HepG2 (cell line): Measurements from ENCODE around the gene LRRIQ4. TPM values are rescaled to one million over a fixed set of nuclear protein-coding genes. Genes with fewer than 3 reads are reported as not detected.

Experiments
- ATF1 ChIP-seq: IDR thresholded peaks from 2 replicates; pipeline ENCODE4 v1.6.1; 2016; ENCODE audit warnings: mild to moderate bottlenecking, control low read depth
- BCL6 ChIP-seq: IDR thresholded peaks from 2 replicates; pipeline ENCODE4 v1.6.1; 2016; ENCODE audit warnings: missing genetic modification reagents, missing compliant biosample characterization
- DMAP1 ChIP-seq: IDR thresholded peaks from 2 replicates; pipeline ENCODE4 v1.6.1; 2016
- GATAD2A ChIP-seq: IDR thresholded peaks from 2 replicates; pipeline ENCODE4 v1.6.1; 2016
- HOXA7 ChIP-seq: sonication (generic); formaldehyde crosslinking; IDR thresholded peaks from 2 replicates; pipeline ENCODE4 v1.8.1; 2022; ENCODE audit warnings: mild to moderate bottlenecking, missing genetic modification reagents, moderate library complexity
- KLF11 ChIP-seq: IDR thresholded peaks from 2 replicates; pipeline ENCODE4 v1.6.1; 2016; ENCODE audit warnings: missing compliant biosample characterization
- KLF12 ChIP-seq: sonication (generic); formaldehyde crosslinking; IDR thresholded peaks from 2 replicates; pipeline ENCODE4 v1.4.0; 2020; ENCODE audit warnings: missing genetic modification reagents, borderline replicate concordance
- RFX1 ChIP-seq: fragments of 450-650 bp; IDR thresholded peaks from 2 replicates; pipeline ENCODE4 v1.6.1; 2017
- SIX4 ChIP-seq: sonication (generic); formaldehyde crosslinking; IDR thresholded peaks from 2 replicates; pipeline ENCODE4 v1.4.0; 2020; ENCODE audit warnings: missing genetic modification reagents
- SMAD9 ChIP-seq: sonication (generic); formaldehyde crosslinking; IDR thresholded peaks from 2 replicates; pipeline ENCODE4 v1.5.1; 2020; ENCODE audit warnings: mild to moderate bottlenecking, missing genetic modification reagents
- SP140L ChIP-seq: sonication (generic); formaldehyde crosslinking; IDR thresholded peaks from 2 replicates; pipeline ENCODE4 v1.4.0; 2020; ENCODE audit warnings: missing genetic modification reagents, borderline replicate concordance
- ZBTB1 ChIP-seq: sonication (generic); formaldehyde crosslinking; IDR thresholded peaks from 2 replicates; pipeline ENCODE4 v1.4.0; 2020; ENCODE audit warnings: missing genetic modification reagents, borderline replicate concordance
- ZKSCAN1 ChIP-seq: fragments of 150-350 bp; IDR thresholded peaks from 2 replicates; pipeline ENCODE4 v1.6.1; 2014; ENCODE audit warnings: low read length
- ZNF354B ChIP-seq: sonication (generic); formaldehyde crosslinking; IDR thresholded peaks from 2 replicates; pipeline ENCODE4 v1.8.0; 2022; ENCODE audit warnings: mild to moderate bottlenecking, missing genetic modification reagents
- ZNF441 ChIP-seq: sonication (generic); formaldehyde crosslinking; IDR thresholded peaks from 2 replicates; pipeline ENCODE4 v1.7.0; 2021; ENCODE audit warnings: missing genetic modification reagents, borderline replicate concordance
- ZNF558 ChIP-seq: sonication (generic); formaldehyde crosslinking; IDR thresholded peaks from 2 replicates; pipeline ENCODE4 v1.9.0; 2022; ENCODE audit warnings: mild to moderate bottlenecking, missing genetic modification reagents, borderline replicate concordance
- ZNF598 ChIP-seq: sonication (generic); formaldehyde crosslinking; IDR thresholded peaks from 2 replicates; pipeline ENCODE4 v1.5.1; 2020; ENCODE audit warnings: mild to moderate bottlenecking, missing genetic modification reagents, borderline replicate concordance
- polyA plus RNA-seq, 8 experiments: library from polyadenylated mRNA; depleted of rRNA in 3 of 8; stranded (reverse) in 7 of 8; unstranded in 1 of 8; fragments of >200 nt; fragmentation: Illumina TruSeq in 4 of 8; extraction: Trizol in 4 of 8; gene quantifications; 2 replicates each; pipeline versions ENCODE4 v1.2.1 to v1.2.3, GENCODE V29; 2011 to 2016; ENCODE audit warnings: low read depth in 4 of 8, missing spikeins in 1 of 8, mixed read lengths in 1 of 8; ENCODE audit not compliant: insufficient read depth in 1 of 8
- total RNA-seq, 5 experiments: library from RNA; depleted of rRNA; stranded (reverse); fragments of >200 nt; fragmentation: Illumina TruSeq; extraction: Trizol; gene quantifications; 2 replicates each; pipeline ENCODE4 v1.2.3, GENCODE V29; 2016; ENCODE audit warnings: low read depth in 1 of 5
- TF ChIP-seq, protein P1 (sequence below): IDR thresholded peaks from 2 replicates; pipeline ENCODE4 v1.4.0; 2020; ENCODE audit warnings: mild to moderate bottlenecking, missing genetic modification reagents
- TF ChIP-seq, protein P2 (sequence below): sonication (generic); IDR thresholded peaks from 2 replicates; pipeline ENCODE4 v1.6.1; 2016; ENCODE audit warnings: low read depth, borderline replicate concordance
- TF ChIP-seq, protein P3 (sequence below): sonication (generic); formaldehyde crosslinking; IDR thresholded peaks from 2 replicates; pipeline ENCODE4 v1.8.1; 2023; ENCODE audit warnings: mild to moderate bottlenecking, missing genetic modification reagents
- TF ChIP-seq, protein P4 (sequence below): sonication (generic); formaldehyde crosslinking; IDR thresholded peaks from 2 replicates; pipeline ENCODE4 v1.5.0; 2020; ENCODE audit warnings: missing genetic modification reagents
- TF ChIP-seq, protein P5 (sequence below): sonication (generic); formaldehyde crosslinking; IDR thresholded peaks from 2 replicates; pipeline ENCODE4 v1.4.0; 2020; ENCODE audit warnings: missing genetic modification reagents, borderline replicate concordance

The LRRIQ4 gene
- total and polyA plus RNA-seq, 2 of the 13 experiments (the other 11 are each of a cell fraction or from before 2014, with no cell fraction given) = not detected

DNA sequence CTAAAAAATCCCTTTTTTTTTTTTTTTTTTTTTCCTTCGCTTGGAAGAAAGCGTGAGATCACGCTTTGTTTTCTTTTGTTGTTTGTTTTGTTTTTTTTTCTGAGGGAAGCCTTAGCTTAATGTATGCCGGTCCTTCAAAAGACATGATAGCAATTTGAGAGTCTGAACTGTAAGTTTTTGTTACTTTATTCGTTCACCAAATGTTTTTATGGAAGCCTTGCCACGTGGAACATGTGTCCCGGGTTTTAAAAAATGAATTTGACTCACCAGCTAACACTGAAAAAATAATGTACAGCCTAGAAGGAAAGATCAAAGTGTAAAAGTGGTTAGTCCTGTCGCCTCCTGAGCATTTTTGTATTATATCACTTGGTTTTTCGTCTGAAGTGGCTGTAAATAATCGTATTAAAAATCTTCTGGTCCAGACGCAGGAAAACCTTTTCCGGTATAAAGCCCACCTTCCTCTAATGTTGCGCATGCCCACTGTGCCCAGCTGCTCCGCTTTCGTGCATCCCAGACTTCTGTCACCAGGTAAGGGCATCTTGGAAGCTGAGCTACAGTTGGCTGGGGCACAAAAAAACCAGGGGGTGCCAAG, 40.3 kb upstream of the LRRIQ4 start (continued):
- TF ChIP-seq, protein P1, sequence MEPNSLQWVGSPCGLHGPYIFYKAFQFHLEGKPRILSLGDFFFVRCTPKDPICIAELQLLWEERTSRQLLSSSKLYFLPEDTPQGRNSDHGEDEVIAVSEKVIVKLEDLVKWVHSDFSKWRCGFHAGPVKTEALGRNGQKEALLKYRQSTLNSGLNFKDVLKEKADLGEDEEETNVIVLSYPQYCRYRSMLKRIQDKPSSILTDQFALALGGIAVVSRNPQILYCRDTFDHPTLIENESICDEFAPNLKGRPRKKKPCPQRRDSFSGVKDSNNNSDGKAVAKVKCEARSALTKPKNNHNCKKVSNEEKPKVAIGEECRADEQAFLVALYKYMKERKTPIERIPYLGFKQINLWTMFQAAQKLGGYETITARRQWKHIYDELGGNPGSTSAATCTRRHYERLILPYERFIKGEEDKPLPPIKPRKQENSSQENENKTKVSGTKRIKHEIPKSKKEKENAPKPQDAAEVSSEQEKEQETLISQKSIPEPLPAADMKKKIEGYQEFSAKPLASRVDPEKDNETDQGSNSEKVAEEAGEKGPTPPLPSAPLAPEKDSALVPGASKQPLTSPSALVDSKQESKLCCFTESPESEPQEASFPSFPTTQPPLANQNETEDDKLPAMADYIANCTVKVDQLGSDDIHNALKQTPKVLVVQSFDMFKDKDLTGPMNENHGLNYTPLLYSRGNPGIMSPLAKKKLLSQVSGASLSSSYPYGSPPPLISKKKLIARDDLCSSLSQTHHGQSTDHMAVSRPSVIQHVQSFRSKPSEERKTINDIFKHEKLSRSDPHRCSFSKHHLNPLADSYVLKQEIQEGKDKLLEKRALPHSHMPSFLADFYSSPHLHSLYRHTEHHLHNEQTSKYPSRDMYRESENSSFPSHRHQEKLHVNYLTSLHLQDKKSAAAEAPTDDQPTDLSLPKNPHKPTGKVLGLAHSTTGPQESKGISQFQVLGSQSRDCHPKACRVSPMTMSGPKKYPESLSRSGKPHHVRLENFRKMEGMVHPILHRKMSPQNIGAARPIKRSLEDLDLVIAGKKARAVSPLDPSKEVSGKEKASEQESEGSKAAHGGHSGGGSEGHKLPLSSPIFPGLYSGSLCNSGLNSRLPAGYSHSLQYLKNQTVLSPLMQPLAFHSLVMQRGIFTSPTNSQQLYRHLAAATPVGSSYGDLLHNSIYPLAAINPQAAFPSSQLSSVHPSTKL (CRISPR knock-in tag) = no peak
- TF ChIP-seq, protein P2, sequence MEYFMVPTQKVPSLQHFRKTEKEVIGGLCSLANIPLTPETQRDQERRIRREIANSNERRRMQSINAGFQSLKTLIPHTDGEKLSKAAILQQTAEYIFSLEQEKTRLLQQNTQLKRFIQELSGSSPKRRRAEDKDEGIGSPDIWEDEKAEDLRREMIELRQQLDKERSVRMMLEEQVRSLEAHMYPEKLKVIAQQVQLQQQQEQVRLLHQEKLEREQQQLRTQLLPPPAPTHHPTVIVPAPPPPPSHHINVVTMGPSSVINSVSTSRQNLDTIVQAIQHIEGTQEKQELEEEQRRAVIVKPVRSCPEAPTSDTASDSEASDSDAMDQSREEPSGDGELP = no peak
- 0 out of 2 replicates have a peak, but pooled peaks have one; percentile 43 for TF ChIP-seq ZNF558 (CRISPR knock-in tag)
- TF ChIP-seq ZNF441 = no peak
- TF ChIP-seq, protein P3, sequence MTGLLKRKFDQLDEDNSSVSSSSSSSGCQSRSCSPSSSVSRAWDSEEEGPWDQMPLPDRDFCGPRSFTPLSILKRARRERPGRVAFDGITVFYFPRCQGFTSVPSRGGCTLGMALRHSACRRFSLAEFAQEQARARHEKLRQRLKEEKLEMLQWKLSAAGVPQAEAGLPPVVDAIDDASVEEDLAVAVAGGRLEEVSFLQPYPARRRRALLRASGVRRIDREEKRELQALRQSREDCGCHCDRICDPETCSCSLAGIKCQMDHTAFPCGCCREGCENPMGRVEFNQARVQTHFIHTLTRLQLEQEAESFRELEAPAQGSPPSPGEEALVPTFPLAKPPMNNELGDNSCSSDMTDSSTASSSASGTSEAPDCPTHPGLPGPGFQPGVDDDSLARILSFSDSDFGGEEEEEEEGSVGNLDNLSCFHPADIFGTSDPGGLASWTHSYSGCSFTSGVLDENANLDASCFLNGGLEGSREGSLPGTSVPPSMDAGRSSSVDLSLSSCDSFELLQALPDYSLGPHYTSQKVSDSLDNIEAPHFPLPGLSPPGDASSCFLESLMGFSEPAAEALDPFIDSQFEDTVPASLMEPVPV (CRISPR knock-in tag) = no peak
- TF ChIP-seq ZNF598 = no peak
- no peak for TF ChIP-seq ZBTB1 (CRISPR knock-in tag)
- TF ChIP-seq GATAD2A = peak; percentile 7; the same call in 1 of the 2 replicates
- TF ChIP-seq, protein P4, sequence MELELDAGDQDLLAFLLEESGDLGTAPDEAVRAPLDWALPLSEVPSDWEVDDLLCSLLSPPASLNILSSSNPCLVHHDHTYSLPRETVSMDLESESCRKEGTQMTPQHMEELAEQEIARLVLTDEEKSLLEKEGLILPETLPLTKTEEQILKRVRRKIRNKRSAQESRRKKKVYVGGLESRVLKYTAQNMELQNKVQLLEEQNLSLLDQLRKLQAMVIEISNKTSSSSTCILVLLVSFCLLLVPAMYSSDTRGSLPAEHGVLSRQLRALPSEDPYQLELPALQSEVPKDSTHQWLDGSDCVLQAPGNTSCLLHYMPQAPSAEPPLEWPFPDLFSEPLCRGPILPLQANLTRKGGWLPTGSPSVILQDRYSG (CRISPR knock-in tag) = no peak
- no peak for TF ChIP-seq ZNF354B
- no peak for TF ChIP-seq ZKSCAN1
- 0 out of 2 replicates have a peak, but pooled peaks have one; percentile 23 for TF ChIP-seq SP140L (CRISPR knock-in tag)
- TF ChIP-seq ATF1 (CRISPR knock-in tag) = no peak
- TF ChIP-seq SMAD9 (CRISPR knock-in tag) = no peak
- 0 out of 2 replicates have a peak, but pooled peaks have one; percentile 2 for TF ChIP-seq BCL6 (CRISPR knock-in tag)
- TF ChIP-seq, protein P5, sequence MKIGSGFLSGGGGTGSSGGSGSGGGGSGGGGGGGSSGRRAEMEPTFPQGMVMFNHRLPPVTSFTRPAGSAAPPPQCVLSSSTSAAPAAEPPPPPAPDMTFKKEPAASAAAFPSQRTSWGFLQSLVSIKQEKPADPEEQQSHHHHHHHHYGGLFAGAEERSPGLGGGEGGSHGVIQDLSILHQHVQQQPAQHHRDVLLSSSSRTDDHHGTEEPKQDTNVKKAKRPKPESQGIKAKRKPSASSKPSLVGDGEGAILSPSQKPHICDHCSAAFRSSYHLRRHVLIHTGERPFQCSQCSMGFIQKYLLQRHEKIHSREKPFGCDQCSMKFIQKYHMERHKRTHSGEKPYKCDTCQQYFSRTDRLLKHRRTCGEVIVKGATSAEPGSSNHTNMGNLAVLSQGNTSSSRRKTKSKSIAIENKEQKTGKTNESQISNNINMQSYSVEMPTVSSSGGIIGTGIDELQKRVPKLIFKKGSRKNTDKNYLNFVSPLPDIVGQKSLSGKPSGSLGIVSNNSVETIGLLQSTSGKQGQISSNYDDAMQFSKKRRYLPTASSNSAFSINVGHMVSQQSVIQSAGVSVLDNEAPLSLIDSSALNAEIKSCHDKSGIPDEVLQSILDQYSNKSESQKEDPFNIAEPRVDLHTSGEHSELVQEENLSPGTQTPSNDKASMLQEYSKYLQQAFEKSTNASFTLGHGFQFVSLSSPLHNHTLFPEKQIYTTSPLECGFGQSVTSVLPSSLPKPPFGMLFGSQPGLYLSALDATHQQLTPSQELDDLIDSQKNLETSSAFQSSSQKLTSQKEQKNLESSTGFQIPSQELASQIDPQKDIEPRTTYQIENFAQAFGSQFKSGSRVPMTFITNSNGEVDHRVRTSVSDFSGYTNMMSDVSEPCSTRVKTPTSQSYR = no peak
- TF ChIP-seq SIX4 = no peak
- no peak; the same call in 1 of the 2 replicates for TF ChIP-seq KLF11
- TF ChIP-seq HOXA7 (CRISPR knock-in tag) = no peak
- TF ChIP-seq RFX1 = no peak
- TF ChIP-seq DMAP1 (CRISPR knock-in tag) = peak; percentile 69; the same call in 1 of the 2 replicates
- TF ChIP-seq KLF12 (CRISPR knock-in tag) = no peak
